ENCODE data around the gene CENPP.
A peak's percentile ranks its signal among the peaks of the same experiment; 100 is the strongest.

The CENPP gene

DNA sequence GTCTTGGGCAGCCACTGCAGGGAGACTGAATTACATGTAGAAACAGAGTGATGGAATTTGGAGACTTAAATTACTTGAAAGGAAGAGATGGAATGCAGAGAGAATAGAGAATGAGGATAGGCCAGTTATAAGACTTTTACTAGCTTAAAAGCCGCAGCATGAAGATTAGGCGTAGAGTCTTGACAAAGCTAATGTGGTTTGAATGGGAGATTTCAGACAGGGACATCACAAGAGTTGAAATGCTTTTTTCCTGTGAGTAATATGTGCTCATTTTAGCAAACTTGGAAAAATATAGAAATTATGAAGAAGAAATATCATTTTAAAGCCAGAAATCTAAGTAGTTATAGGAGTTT, 7.5 kb downstream of the CENPP start:
- peak overlapping the region; percentile 77 for H3K27ac ChIP-seq
- TF ChIP-seq, protein P1, sequence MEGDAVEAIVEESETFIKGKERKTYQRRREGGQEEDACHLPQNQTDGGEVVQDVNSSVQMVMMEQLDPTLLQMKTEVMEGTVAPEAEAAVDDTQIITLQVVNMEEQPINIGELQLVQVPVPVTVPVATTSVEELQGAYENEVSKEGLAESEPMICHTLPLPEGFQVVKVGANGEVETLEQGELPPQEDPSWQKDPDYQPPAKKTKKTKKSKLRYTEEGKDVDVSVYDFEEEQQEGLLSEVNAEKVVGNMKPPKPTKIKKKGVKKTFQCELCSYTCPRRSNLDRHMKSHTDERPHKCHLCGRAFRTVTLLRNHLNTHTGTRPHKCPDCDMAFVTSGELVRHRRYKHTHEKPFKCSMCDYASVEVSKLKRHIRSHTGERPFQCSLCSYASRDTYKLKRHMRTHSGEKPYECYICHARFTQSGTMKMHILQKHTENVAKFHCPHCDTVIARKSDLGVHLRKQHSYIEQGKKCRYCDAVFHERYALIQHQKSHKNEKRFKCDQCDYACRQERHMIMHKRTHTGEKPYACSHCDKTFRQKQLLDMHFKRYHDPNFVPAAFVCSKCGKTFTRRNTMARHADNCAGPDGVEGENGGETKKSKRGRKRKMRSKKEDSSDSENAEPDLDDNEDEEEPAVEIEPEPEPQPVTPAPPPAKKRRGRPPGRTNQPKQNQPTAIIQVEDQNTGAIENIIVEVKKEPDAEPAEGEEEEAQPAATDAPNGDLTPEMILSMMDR (conservative IDR thresholded peaks at IDR 0.05), result no peak

DNA sequence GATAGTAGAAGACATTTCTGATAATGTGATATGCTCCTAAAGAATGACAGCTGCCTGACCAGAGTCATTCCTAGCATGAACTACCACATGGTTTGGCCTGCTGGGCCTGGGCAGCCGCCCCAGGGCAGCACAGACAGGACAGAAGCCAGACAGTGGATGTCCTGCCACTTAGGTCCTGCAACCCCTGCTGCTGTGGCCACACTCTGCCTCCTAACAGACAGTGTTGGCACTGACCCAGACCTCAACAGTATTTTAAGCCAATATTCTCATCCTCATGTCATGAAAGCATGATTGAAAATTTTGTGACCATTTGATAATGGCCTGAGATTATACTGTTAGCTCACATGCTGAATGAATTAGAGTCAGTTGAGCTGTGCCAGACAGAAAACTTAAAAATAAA, 15.8 kb downstream of the CENPP start:
- TF ChIP-seq, protein P1 (conservative IDR thresholded peaks at IDR 0.05), result no peak
- no peak overlapping the region for H3K27ac ChIP-seq

DNA sequence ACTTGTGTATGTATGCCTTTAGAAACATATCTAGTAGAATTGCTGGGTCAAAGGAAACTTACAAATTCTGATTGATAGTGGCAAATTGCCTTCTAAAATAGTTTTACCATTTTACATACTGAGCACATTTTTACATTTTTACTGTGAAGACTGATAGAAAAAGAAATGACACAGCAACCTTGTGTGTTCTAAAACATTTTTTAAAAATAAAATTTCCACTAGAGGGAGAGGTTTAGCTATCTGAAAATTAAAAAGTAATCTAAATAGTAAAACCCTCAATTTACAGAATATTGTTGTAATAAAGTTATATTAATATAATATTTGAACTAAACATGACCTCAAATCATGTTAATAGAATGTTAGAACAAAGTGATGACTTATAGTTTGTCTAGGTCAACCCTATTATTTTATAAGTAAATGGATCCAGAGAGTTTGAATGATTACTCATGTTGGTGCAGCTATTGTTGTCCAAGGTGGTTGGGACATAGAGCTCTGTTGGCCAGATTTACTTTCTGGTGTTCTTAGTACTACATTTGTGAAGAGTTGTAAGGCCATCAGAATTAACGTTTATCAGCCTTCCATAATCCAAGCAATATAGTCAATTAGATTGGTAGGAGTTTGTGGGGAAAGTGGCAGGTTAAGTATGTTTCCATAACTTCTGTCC, 17.2 kb downstream of the CENPP start:
- H3K27ac ChIP-seq, result no peak overlapping the region
- TF ChIP-seq, protein P1 (conservative IDR thresholded peaks at IDR 0.05), result peak; percentile 40

DNA sequence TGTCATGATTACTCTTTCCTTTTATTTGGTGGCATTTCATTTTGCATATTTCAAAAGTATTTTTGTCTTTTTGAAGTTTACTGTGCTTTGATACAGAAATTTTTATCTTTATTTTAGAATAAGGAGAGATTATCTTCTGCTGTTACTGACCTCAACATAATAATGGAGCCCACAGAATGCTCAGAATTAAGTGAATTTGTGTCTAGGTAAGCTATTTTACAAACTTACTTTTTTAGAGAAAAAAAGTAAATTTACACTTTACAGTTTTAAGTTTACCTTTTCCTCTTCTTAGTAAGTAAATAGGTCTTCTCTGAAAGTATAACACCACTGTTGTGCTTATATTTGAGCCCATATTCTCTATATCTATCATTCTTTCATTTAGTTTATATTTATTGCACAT, 19.8 kb downstream of the CENPP start:
- TF ChIP-seq, protein P1 (conservative IDR thresholded peaks at IDR 0.05), result no peak
- no peak overlapping the region for H3K27ac ChIP-seq

DNA sequence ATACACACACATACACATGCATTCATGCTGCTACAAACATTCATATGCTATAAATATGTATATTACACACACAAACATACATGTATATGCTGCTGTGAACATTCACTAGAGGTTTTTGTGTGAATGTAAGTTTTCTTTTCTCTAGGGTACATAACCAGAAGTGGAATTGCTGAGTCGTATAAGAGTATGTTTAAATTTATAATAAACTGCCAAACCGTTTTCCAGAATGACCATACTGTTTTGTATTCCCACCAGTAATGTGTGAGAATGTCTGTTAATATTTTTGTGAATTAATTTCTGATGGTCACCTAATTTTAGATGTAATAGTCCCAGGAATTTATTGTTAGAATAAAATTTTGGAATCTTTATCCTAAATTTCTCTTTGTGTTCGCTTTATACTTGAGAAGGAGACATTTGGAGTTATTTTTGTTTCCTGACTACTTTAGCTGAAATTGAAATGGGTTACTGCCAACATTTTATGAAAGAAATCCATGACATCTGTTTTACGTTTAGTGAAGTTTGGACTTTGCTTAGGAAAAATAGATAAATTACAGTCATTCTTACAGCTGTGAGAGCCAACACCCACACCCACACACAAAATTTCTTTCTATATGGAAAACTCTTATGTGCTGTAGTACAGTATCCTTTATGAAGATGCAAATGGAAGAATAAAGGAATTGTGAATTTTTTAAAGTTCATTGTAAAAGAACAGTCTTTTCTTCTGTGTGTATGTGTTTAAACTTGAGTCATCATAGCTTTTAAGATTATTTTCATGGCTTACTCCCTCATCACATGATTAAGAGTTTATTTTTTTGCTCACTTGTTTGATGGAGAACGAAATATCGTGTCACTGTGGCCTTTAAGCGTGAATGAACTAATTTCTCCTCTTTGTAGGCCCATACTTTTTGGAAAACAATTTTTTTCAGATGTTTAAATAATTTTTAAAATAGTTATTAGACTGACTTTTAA, 24.3 kb downstream of the CENPP start:
- no peak overlapping the region for H3K27ac ChIP-seq
- TF ChIP-seq, protein P1 (conservative IDR thresholded peaks at IDR 0.05), result no peak

DNA sequence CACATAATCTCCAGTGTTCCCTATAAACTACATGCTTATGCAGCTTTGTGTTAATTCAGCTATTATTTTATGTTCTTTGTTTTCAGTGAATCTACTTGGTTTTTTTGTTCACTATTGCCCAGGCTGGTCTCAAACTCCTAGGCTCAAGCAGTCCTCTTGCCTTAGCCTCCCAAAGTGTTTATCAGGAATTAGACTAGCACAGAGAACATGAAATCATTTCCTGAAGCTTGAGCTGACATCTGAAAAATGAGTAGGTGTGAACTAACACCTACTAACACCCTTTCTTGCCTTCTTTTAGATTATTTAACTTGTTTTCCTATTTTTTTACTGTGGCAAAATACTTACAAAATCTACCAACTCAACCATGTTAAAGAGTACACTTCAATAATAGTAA, 25.0 kb downstream of the CENPP start:
- TF ChIP-seq, protein P1 (conservative IDR thresholded peaks at IDR 0.05), result no peak
- no peak overlapping the region for H3K27ac ChIP-seq

DNA sequence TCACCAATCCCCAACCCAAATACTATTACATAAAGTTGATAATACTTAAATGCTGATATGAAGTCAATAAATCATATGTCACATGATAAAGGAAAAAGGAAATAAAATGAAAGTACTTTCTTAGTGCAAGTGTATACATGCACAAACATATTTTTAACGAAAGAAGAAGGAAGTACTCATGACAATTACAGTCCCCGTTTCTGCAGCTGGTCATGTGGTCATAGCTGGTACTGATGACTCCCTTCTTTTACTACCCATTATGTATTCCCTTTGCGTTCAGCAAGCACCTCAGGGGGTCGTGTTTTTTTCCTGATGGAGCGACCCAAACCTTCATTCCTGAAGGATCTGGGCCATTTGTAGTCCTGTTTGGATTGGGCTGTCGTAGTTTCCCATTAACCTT, 27.3 kb downstream of the CENPP start:
- TF ChIP-seq, protein P1 (conservative IDR thresholded peaks at IDR 0.05), result no peak

More for the DNA sequence above, 27.3 kb downstream of the CENPP start:
- H3K27ac ChIP-seq, result no peak overlapping the region

Measured in VCaP (cell line).